ENCODE results near the gene CIAO3. TPM values are rescaled to one million over a fixed set of nuclear protein-coding genes. Genes with fewer than 3 reads are reported as not detected.

CIAO3 gene
- total and polyA plus RNA-seq, 10 of the 15 experiments (the other 5 are each of a cell fraction or from before 2014, with no cell fraction given): 1.4 to 37.5 (median 30.8) TPM

DNA sequence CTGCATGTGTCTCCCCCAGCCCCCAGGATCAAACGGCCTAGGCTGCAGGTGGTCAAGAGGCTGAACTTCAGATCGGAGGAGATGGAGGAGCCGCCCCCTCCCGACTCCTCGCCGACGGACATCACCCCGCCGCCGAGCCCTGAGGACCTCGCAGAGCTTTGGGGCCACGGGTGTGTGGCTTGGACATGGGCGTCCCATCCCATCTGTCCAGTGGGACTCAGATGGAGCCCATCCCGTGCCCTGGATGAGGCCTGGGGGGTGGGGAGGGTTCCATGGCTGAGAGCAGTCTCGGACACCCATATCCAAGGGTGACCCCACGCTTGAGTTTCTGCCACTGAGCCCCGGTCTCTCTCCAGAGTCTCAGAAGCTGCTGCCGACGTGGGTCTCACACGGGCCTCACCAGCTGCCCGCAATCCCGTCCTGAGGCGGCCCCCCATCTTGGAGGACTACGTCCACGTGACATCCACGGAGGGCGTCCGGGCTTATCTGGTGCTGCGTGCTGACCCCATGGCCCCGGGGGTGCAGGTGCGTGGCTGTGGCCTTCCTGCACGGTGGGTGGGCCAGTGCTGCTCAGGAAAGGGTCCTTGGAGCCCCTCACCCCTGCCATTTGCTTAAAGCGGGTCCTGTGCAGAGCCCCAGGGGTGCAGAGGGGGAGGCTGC, 48.5 kb upstream of the CIAO3 start (continued):
- TF ChIP-seq, protein P1, sequence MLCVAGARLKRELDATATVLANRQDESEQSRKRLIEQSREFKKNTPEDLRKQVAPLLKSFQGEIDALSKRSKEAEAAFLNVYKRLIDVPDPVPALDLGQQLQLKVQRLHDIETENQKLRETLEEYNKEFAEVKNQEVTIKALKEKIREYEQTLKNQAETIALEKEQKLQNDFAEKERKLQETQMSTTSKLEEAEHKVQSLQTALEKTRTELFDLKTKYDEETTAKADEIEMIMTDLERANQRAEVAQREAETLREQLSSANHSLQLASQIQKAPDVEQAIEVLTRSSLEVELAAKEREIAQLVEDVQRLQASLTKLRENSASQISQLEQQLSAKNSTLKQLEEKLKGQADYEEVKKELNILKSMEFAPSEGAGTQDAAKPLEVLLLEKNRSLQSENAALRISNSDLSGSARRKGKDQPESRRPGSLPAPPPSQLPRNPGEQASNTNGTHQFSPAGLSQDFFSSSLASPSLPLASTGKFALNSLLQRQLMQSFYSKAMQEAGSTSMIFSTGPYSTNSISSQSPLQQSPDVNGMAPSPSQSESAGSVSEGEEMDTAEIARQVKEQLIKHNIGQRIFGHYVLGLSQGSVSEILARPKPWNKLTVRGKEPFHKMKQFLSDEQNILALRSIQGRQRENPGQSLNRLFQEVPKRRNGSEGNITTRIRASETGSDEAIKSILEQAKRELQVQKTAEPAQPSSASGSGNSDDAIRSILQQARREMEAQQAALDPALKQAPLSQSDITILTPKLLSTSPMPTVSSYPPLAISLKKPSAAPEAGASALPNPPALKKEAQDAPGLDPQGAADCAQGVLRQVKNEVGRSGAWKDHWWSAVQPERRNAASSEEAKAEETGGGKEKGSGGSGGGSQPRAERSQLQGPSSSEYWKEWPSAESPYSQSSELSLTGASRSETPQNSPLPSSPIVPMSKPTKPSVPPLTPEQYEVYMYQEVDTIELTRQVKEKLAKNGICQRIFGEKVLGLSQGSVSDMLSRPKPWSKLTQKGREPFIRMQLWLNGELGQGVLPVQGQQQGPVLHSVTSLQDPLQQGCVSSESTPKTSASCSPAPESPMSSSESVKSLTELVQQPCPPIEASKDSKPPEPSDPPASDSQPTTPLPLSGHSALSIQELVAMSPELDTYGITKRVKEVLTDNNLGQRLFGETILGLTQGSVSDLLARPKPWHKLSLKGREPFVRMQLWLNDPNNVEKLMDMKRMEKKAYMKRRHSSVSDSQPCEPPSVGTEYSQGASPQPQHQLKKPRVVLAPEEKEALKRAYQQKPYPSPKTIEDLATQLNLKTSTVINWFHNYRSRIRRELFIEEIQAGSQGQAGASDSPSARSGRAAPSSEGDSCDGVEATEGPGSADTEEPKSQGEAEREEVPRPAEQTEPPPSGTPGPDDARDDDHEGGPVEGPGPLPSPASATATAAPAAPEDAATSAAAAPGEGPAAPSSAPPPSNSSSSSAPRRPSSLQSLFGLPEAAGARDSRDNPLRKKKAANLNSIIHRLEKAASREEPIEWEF (IDR thresholded peaks at IDR 0.05; ENCODE audit: insufficient replicate concordance, low read depth, low read length): no peak
- TF ChIP-seq CBX5 (IDR thresholded peaks at IDR 0.05; ENCODE audit: low read depth): no peak
- TF ChIP-seq, protein P2, sequence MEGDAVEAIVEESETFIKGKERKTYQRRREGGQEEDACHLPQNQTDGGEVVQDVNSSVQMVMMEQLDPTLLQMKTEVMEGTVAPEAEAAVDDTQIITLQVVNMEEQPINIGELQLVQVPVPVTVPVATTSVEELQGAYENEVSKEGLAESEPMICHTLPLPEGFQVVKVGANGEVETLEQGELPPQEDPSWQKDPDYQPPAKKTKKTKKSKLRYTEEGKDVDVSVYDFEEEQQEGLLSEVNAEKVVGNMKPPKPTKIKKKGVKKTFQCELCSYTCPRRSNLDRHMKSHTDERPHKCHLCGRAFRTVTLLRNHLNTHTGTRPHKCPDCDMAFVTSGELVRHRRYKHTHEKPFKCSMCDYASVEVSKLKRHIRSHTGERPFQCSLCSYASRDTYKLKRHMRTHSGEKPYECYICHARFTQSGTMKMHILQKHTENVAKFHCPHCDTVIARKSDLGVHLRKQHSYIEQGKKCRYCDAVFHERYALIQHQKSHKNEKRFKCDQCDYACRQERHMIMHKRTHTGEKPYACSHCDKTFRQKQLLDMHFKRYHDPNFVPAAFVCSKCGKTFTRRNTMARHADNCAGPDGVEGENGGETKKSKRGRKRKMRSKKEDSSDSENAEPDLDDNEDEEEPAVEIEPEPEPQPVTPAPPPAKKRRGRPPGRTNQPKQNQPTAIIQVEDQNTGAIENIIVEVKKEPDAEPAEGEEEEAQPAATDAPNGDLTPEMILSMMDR (IDR thresholded peaks at IDR 0.05 in 2 of 3, conservative IDR thresholded peaks at IDR 0.05 in 1 of 3; ENCODE audit: control insufficient read depth in 2 of 3, extremely low read depth in 1 of 3, insufficient read depth in 1 of 3, low read depth in 3 of 3, low read length in 3 of 3): no peak
- no peak for TF ChIP-seq E4F1 (IDR thresholded peaks at IDR 0.05; ENCODE audit: borderline replicate concordance, partially characterized antibody)
- TF ChIP-seq FOS (IDR thresholded peaks at IDR 0.05; ENCODE audit: borderline replicate concordance, extremely low read depth, insufficient read length): no peak

Data from GM12878 (cell line).